Chondrocyte (in vitro differentiated cells): ENCODE results near the gene PRRG1. TPM values are rescaled to one million over a fixed set of nuclear protein-coding genes. Genes with fewer than 3 reads are reported as not detected.

Source experiments
- DNase-seq: peaks from one replicate; pipeline ENCODE4 v3.0.0; 2021; ENCODE audit warnings: mixed read lengths, low spot score
- H3K27ac Mint-ChIP-seq: one replicate; pipeline ENCODE4 v1.8.0; 2021; ENCODE audit warnings: mild to moderate bottlenecking, moderate library complexity, mixed read lengths; ENCODE audit not compliant: unreplicated experiment
- H3K27me3 Mint-ChIP-seq: 2 replicates; pipeline ENCODE4 v1.8.0; 2021; ENCODE audit warnings: low read depth, mixed read lengths
- H3K36me3 Mint-ChIP-seq: 2 replicates; pipeline ENCODE4 v1.8.0; 2021; ENCODE audit warnings: low read depth, mixed read lengths
- H3K4me1 Mint-ChIP-seq: 2 replicates; pipeline ENCODE4 v1.8.0; 2021; ENCODE audit warnings: low read depth, mild to moderate bottlenecking, mixed read lengths
- H3K4me3 Mint-ChIP-seq: one replicate; pipeline ENCODE4 v1.8.0; 2021; ENCODE audit warnings: mild to moderate bottlenecking, moderate library complexity, mixed read lengths; ENCODE audit not compliant: unreplicated experiment
- H3K9me3 Mint-ChIP-seq: 2 replicates; pipeline ENCODE4 v1.8.0; 2021; ENCODE audit warnings: low read depth, mixed read lengths
- total RNA-seq: library from RNA; stranded (reverse); gene quantifications from 3 replicates; pipeline ENCODE4 v1.2.1, GENCODE V29; 2021
- TF ChIP-seq, protein P1 (sequence below): fragments of 200-600 bp; sonication (generic); IDR thresholded peaks from 2 replicates; pipeline ENCODE4 v1.5.0; 2021; ENCODE audit warnings: antibody characterized with exemption, mild to moderate bottlenecking, moderate library complexity

The PRRG1 gene
- total RNA-seq, 1 donor from 2014 or later = 10.8 TPM

DNA sequence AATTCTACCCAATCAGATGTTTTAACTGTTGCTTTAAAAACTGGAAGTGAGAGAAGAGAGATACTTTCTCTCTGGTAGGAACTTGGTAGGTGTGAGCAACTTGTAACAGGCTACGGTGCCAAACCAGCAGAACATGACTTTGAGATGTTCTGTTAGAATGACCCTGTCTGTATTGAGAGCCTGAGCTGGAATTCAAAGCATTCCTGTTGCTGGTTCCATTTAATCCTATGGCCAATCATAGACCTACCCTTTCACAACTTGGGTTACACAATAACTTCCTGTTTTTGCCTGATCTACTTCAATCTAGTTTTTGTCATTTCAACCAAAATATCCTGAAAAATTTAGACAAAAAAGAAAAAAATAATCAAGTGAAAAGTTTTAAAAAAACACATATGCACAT is 1.7 kb upstream of the PRRG1 start:
- peaks cover 3% of the 10 kb centered on the region for H3K9me3 Mint-ChIP-seq

DNA sequence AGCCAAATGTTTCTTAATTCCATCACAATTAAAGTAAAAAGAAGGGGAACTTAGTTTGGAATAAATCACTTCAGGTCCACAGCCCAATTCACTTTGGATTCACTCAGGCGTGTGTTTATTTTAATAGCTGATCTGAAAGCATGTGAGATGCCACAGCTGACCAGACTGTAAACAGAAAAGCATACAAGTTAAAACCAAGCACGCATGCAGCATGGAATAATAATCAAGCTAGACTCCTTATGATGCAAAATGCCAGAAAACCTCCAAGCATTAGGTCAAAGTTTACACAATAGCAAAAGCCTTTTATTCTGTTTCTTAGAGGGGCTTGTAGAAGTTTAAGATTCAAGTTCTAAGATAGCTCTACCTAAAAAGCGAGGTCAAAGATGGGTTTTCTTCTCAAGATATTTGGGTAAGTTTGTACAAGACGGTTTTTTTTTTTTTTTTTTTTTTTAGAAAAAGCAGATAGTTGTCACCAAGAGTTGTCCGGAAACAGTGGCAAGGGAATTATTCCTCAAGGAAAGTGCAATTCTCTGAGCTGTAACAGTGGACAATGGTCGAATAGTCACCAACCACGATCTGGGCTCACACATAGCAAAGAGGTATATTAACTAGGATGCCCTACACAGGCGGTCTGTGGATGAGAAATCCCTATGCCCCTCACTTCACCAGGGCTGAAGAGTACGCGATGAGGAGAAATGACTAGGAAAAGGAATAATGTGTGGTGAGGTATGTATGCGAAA is 763 bp upstream of the PRRG1 start:
- no peaks in the 10 kb centered on the region for H3K36me3 Mint-ChIP-seq
- H3K4me1 Mint-ChIP-seq = peaks cover 27% of the 10 kb centered on the region
- DNase-seq = no peak
- H3K27ac Mint-ChIP-seq = peak overlapping the region; percentile 88
- H3K9me3 Mint-ChIP-seq = peaks cover 3% of the 10 kb centered on the region
- H3K27me3 Mint-ChIP-seq = no peaks in the 10 kb centered on the region
- H3K4me3 Mint-ChIP-seq = peak overlapping the region; percentile 90
- TF ChIP-seq, protein P1, sequence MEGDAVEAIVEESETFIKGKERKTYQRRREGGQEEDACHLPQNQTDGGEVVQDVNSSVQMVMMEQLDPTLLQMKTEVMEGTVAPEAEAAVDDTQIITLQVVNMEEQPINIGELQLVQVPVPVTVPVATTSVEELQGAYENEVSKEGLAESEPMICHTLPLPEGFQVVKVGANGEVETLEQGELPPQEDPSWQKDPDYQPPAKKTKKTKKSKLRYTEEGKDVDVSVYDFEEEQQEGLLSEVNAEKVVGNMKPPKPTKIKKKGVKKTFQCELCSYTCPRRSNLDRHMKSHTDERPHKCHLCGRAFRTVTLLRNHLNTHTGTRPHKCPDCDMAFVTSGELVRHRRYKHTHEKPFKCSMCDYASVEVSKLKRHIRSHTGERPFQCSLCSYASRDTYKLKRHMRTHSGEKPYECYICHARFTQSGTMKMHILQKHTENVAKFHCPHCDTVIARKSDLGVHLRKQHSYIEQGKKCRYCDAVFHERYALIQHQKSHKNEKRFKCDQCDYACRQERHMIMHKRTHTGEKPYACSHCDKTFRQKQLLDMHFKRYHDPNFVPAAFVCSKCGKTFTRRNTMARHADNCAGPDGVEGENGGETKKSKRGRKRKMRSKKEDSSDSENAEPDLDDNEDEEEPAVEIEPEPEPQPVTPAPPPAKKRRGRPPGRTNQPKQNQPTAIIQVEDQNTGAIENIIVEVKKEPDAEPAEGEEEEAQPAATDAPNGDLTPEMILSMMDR = no peak

More for the DNA sequence above, 1.7 kb upstream of the PRRG1 start:
- Mint-ChIP-seq H3K36me3 (no peaks in the 10 kb centered on the region), H3K4me1 (peaks cover 26% of the 10 kb centered on the region), H3K27ac (no peak overlapping the region), H3K4me3 (no peak overlapping the region), H3K27me3 (peaks cover 3% of the 10 kb centered on the region)
- TF ChIP-seq, protein P1 = no peak
- no peak for DNase-seq

DNA sequence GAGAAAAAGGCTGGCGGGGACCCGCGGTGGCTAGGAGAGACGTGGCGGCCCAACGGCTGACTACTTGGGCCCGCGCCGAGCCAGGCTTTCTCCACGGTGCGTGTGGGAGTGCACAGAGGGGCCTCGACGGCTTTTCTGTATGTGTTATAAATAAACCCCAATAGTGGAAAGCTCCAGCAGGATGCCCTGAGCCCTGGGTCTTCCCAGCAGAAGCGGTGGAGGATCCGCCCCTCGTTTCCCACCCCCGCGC is 268 bp upstream of the PRRG1 start:
- H3K9me3 Mint-ChIP-seq = peaks cover 3% of the 10 kb centered on the region
- peaks cover 27% of the 10 kb centered on the region for H3K4me1 Mint-ChIP-seq
- DNase-seq = no peak
- H3K4me3 Mint-ChIP-seq = peak overlapping the region; percentile 90
- H3K27me3 Mint-ChIP-seq = no peaks in the 10 kb centered on the region
- TF ChIP-seq, protein P1 = no peak
- peak overlapping the region; percentile 88 for H3K27ac Mint-ChIP-seq
- no peaks in the 10 kb centered on the region for H3K36me3 Mint-ChIP-seq

DNA sequence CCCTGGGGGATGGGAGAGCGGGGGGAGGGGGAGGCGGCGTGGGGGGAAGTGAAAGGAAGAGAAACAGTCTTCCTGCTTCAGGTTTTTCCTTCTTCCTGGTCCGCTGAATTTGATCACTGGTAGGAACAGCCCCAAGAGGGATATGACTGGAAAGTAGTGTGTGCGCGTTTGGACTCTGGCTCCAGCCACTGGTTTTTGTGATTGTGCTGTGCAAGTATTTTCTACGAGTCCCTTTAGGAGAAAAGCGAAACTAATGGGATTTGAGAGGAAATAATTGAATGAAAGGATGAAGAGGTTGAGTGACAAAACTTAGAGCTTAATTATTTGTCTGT is 836 bp downstream of the PRRG1 start:
- Mint-ChIP-seq H3K27me3 (no peaks in the 10 kb centered on the region), H3K27ac (peak overlapping the region; percentile 95), H3K36me3 (no peaks in the 10 kb centered on the region), H3K4me1 (peaks cover 27% of the 10 kb centered on the region), H3K4me3 (peak overlapping the region; percentile 90), H3K9me3 (peaks cover 3% of the 10 kb centered on the region)
- no peak for DNase-seq
- TF ChIP-seq, protein P1 = no peak

DNA sequence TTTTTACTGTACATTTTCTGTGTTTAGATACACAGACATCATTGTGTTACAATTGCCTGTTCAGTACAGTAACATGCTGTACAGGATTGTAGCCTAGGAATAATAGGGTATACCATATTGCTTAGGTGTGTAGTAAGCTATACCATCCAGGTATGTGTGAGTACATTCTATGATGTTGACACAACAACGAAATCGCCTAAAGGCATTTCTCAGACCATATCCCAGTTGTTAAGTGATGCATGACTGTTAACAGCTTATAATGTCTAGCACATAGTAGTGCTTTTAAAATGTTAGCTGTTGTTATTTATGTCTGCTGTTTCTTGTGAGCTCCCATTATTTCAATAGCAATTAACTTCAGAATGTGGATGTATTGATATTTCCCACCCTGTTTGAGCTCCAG is 4.5 kb downstream of the PRRG1 start:
- Mint-ChIP-seq H3K4me1 (peaks cover 17% of the 10 kb centered on the region), H3K27me3 (no peaks in the 10 kb centered on the region), H3K9me3 (peaks cover 12% of the 10 kb centered on the region)

More for the DNA sequence above, 4.5 kb downstream of the PRRG1 start:
- TF ChIP-seq, protein P1 = no peak
- DNase-seq = no peak
- Mint-ChIP-seq H3K36me3 (no peaks in the 10 kb centered on the region), H3K4me3 (no peak overlapping the region), H3K27ac (no peak overlapping the region)
